H1 (cell line): ENCODE results near the gene SFRP5. TPM values are rescaled to one million over a fixed set of nuclear protein-coding genes. Genes with fewer than 3 reads are reported as not detected.

Experiments
- CTCF ChIA-PET: fragments of 300-600 bp; sonication (Branson Sonifier 250); formaldehyde crosslinking; loops from one replicate; lab custom pipeline; 2021; ENCODE audit not compliant: partially characterized antibody; lab: Charles Lee
- POLR2A ChIA-PET: fragments of 300-600 bp; sonication (Branson Sonifier 250); formaldehyde crosslinking; loops from one replicate; lab custom pipeline; 2021; ENCODE audit warnings: inconsistent platforms; ENCODE audit not compliant: partially characterized antibody; lab: Charles Lee
- DNase-seq, 2 experiments: peaks; one replicate each; pipeline versions ENCODE4 v3.0.0 to v3.0.0-alpha.2; 2010 to 2022; ENCODE audit warnings: low spot score in 2 of 2, low read depth in 1 of 2, mixed read lengths in 1 of 2
- FAIRE-seq: peaks from 2 replicates; lab custom pipeline; 2011; peaks lifted over from hg19 to GRCh38; lab: Jason Lieb, UNC
- H2AFZ ChIP-seq: 2 replicates; pipeline ENCODE4 v1.8.1; 2012; ENCODE audit warnings: low read length, inconsistent platforms
- H2AK5ac ChIP-seq: 2 replicates; pipeline ENCODE4 v1.6.1; 2013; ENCODE audit warnings: low read depth, low read length
- H2BK120ac ChIP-seq: replicated peaks from 2 replicates; pipeline ENCODE3; 2013; ENCODE audit warnings: low read depth, low read length, inconsistent platforms
- H2BK12ac ChIP-seq: 2 replicates; pipeline ENCODE4 v1.6.1; 2013; ENCODE audit warnings: low read depth, low read length
- H2BK15ac ChIP-seq: 2 replicates; pipeline ENCODE4 v1.6.1; 2013; ENCODE audit warnings: low read length
- H2BK20ac ChIP-seq: 2 replicates; pipeline ENCODE4 v1.6.1; 2013; ENCODE audit warnings: low read length
- H2BK5ac ChIP-seq: 2 replicates; pipeline ENCODE4 v1.6.1; 2013; ENCODE audit warnings: low read depth, low read length
- H3K14ac ChIP-seq: 2 replicates; pipeline ENCODE4 v1.6.1; 2013; ENCODE audit warnings: inconsistent platforms; ENCODE audit not compliant: insufficient read length
- H3K18ac ChIP-seq: 2 replicates; pipeline ENCODE4 v1.6.1; 2013; ENCODE audit warnings: low read length; ENCODE audit errors: extremely low read depth
- H3K23ac ChIP-seq: 2 replicates; pipeline ENCODE4 v1.6.1; 2013; ENCODE audit warnings: inconsistent platforms; ENCODE audit not compliant: insufficient read length
- H3K23me2 ChIP-seq: 2 replicates; pipeline ENCODE4 v1.6.1; 2013; ENCODE audit warnings: low read depth, low read length
- H3K27ac ChIP-seq: 2 replicates; pipeline ENCODE4 v1.6.1; 2011; ENCODE audit warnings: low read depth, low read length, inconsistent platforms
- H3K27me3 ChIP-seq, 4 experiments: replicated peaks in 1 of 4; 1 replicate in 1 of 4; 2 replicates in 3 of 4; pipeline versions ENCODE4 v1.6.1 to v1.8.1; 2011 to 2013; ENCODE audit warnings: low read length in 3 of 4, mild to moderate bottlenecking in 3 of 4, inconsistent platforms in 2 of 4, mixed read lengths in 2 of 4, moderate library complexity in 1 of 4; ENCODE audit not compliant: control insufficient read depth in 3 of 4, insufficient read depth in 3 of 4; ENCODE audit errors: extremely low read depth in 1 of 4
- H3K36me3 ChIP-seq, 4 experiments: 2 replicates each; pipeline versions ENCODE4 v1.6.1 to v1.8.1; 2011 to 2013; ENCODE audit warnings: mild to moderate bottlenecking in 4 of 4, low read length in 3 of 4, moderate library complexity in 2 of 4, control low read depth in 1 of 4, inconsistent platforms in 1 of 4; ENCODE audit not compliant: insufficient read depth in 4 of 4, control insufficient read depth in 2 of 4
- H3K4ac ChIP-seq: replicated peaks from 2 replicates; pipeline ENCODE3; 2013; ENCODE audit warnings: low read length, low read depth, mixed read lengths, inconsistent platforms; ENCODE audit not compliant: insufficient read length
- H3K4me1 ChIP-seq, 4 experiments: replicated peaks in 1 of 4; 1 replicate in 1 of 4; 2 replicates in 3 of 4; pipeline versions ENCODE4 v1.6.1 to v1.8.1; 2011 to 2013; ENCODE audit warnings: low read length in 3 of 4, inconsistent platforms in 2 of 4, mixed read lengths in 1 of 4; ENCODE audit not compliant: insufficient read depth in 4 of 4, control insufficient read depth in 3 of 4
- H3K4me2 ChIP-seq, 2 experiments: 2 replicates each; pipeline versions ENCODE4 v1.6.1 to v1.8.1; 2011 to 2013; ENCODE audit warnings: low read depth in 2 of 2, low read length in 2 of 2, control low read depth in 1 of 2, inconsistent platforms in 1 of 2, mild to moderate bottlenecking in 1 of 2; ENCODE audit not compliant: insufficient read depth in 1 of 2
- H3K4me3 ChIP-seq, 4 experiments: fragments of 200-600, 300-600 bp in 1 of 4; sonication (generic), shearing (Covaris generic), sonication (Bioruptor Twin) in 1 of 4; 2 replicates each; pipeline versions ENCODE4 v1.5.1 to v1.8.1; 2011 to 2016; ENCODE audit warnings: low read length in 4 of 4, low read depth in 3 of 4, control low read depth in 2 of 4, inconsistent platforms in 2 of 4, mild to moderate bottlenecking in 2 of 4, mixed read lengths in 1 of 4, moderate library complexity in 1 of 4; ENCODE audit not compliant: insufficient read depth in 2 of 4; ENCODE audit errors: extremely low read depth in 1 of 4
- H3K56ac ChIP-seq: replicated peaks from 2 replicates; pipeline ENCODE3; 2013; ENCODE audit warnings: low read depth, mild to moderate bottlenecking, mixed read lengths, low read length, inconsistent platforms; ENCODE audit not compliant: insufficient read length
- H3K79me1 ChIP-seq: 2 replicates; pipeline ENCODE4 v1.6.1; 2013; ENCODE audit warnings: low read depth, low read length, control low read depth
- H3K79me2 ChIP-seq, 2 experiments: 2 replicates each; pipeline versions ENCODE4 v1.6.1 to v1.8.1; 2012 to 2013; ENCODE audit warnings: low read length in 2 of 2, mild to moderate bottlenecking in 2 of 2, inconsistent platforms in 1 of 2; ENCODE audit not compliant: insufficient read depth in 2 of 2, control insufficient read depth in 1 of 2
- H3K9ac ChIP-seq, 4 experiments: replicated peaks in 1 of 4; 1 replicate in 1 of 4; 2 replicates in 3 of 4; pipeline versions ENCODE4 v1.6.1 to v1.8.1; 2011 to 2013; ENCODE audit warnings: low read depth in 3 of 4, low read length in 3 of 4, control low read depth in 2 of 4, mild to moderate bottlenecking in 2 of 4, moderate library complexity in 2 of 4, inconsistent platforms in 1 of 4; ENCODE audit errors: extremely low read depth in 1 of 4
- H3K9me3 ChIP-seq, 2 experiments: 2 replicates each; pipeline versions ENCODE4 v1.6.1 to v1.8.1; 2012 to 2013; ENCODE audit warnings: mild to moderate bottlenecking in 2 of 2, moderate library complexity in 2 of 2, control low read depth in 1 of 2, inconsistent platforms in 1 of 2, low read depth in 1 of 2, low read length in 1 of 2, mixed read lengths in 1 of 2; ENCODE audit not compliant: insufficient read depth in 2 of 2
- H4K20me1 ChIP-seq, 2 experiments: replicated peaks in 1 of 2; 2 replicates each; pipeline versions ENCODE3 to v1.8.1; 2011 to 2013; ENCODE audit warnings: inconsistent platforms in 2 of 2, low read length in 2 of 2, mild to moderate bottlenecking in 1 of 2; ENCODE audit not compliant: insufficient read depth in 2 of 2, control insufficient read depth in 1 of 2
- H4K5ac ChIP-seq: 2 replicates; pipeline ENCODE4 v1.6.1; 2013; ENCODE audit warnings: low read length, low read depth, mixed read lengths, inconsistent platforms; ENCODE audit not compliant: insufficient read length
- H4K8ac ChIP-seq: 2 replicates; pipeline ENCODE4 v1.8.0; 2013; ENCODE audit warnings: mild to moderate bottlenecking, moderate library complexity, low read length, inconsistent platforms; ENCODE audit not compliant: insufficient read depth; ENCODE audit errors: extremely low read depth
- H4K91ac ChIP-seq: replicated peaks from 2 replicates; pipeline ENCODE3; 2013; ENCODE audit warnings: low read length, mixed read lengths, inconsistent platforms; ENCODE audit not compliant: insufficient read length
- ATF2 ChIP-seq: IDR thresholded peaks from 2 replicates; pipeline ENCODE4 v1.6.1; 2012; ENCODE audit warnings: low read length, inconsistent platforms
- CREB1 ChIP-seq: IDR thresholded peaks from 2 replicates; pipeline ENCODE4 v1.6.1; 2012; ENCODE audit warnings: inconsistent platforms
- E2F6 ChIP-seq: IDR thresholded peaks from 2 replicates; pipeline ENCODE4 v1.6.1; 2012; ENCODE audit warnings: inconsistent platforms
- EGR1 ChIP-seq: IDR thresholded peaks from 2 replicates; pipeline ENCODE4 v1.6.1; 2011; ENCODE audit warnings: low read depth, low read length, borderline replicate concordance
- EZH2 ChIP-seq: fragments of 200-600 bp; sonication (generic); IDR thresholded peaks from 2 replicates; pipeline ENCODE4 v1.7.1; 2012; ENCODE audit warnings: low read depth, mild to moderate bottlenecking, moderate library complexity, low read length, inconsistent platforms; ENCODE audit not compliant: severe bottlenecking
- JUN ChIP-seq: IDR thresholded peaks from 2 replicates; pipeline ENCODE4 v1.6.1; 2011; ENCODE audit warnings: low read depth, mild to moderate bottlenecking, improper control_type of control experiment, low read length
- POLR2A ChIP-seq, 2 experiments: IDR thresholded peaks; 1 replicate in 1 of 2; 2 replicates in 1 of 2; pipeline ENCODE4 v1.6.1; 2011; ENCODE audit warnings: low read depth in 2 of 2, low read length in 2 of 2, mild to moderate bottlenecking in 2 of 2; ENCODE audit errors: control extremely low read depth in 1 of 2
- POLR2AphosphoS5 ChIP-seq: IDR thresholded peaks from 2 replicates; pipeline ENCODE4 v1.6.1; 2011; ENCODE audit warnings: low read depth, low read length
- RFX5 ChIP-seq: IDR thresholded peaks from 2 replicates; pipeline ENCODE4 v1.6.1; 2011; ENCODE audit warnings: low read depth, low read length, improper control_type of control experiment, borderline replicate concordance
- SP4 ChIP-seq: IDR thresholded peaks from 2 replicates; pipeline ENCODE4 v1.6.1; 2012; ENCODE audit warnings: low read length, inconsistent platforms
- TBP ChIP-seq: IDR thresholded peaks from 2 replicates; pipeline ENCODE4 v1.6.1; 2011; ENCODE audit warnings: low read depth, low read length, improper control_type of control experiment
- YY1 ChIP-seq: IDR thresholded peaks from 2 replicates; pipeline ENCODE4 v1.6.1; 2011; ENCODE audit warnings: low read depth, mild to moderate bottlenecking, low read length
- WGBS, 2 experiments: shearing (Covaris generic) in 1 of 2; methylation state at CpG; one replicate each; pipeline versions ENCODE4 v1.1.6 to v1.1.7; 2013 to 2015; ENCODE audit warnings: low lambda C conversion rate in 2 of 2, mixed read lengths in 2 of 2, inconsistent platforms in 1 of 2, low coverage in 1 of 2, missing lambda C conversion rate in 1 of 2; ENCODE audit not compliant: insufficient replicate concordance in 2 of 2, insufficient coverage in 1 of 2, insufficient read length in 1 of 2; ENCODE audit errors: extremely low coverage in 1 of 2, missing lambda C conversion rate in 1 of 2; 5-methylcytosine and 5-hydroxymethylcytosine counted together
- polyA plus RNA-seq, 7 experiments: library from polyadenylated mRNA; depleted of rRNA in 3 of 7; stranded (reverse) in 5 of 7; unstranded in 2 of 7; fragments of >200 nt in 5 of 7; fragments of 200-250 nt in 2 of 7; gene quantifications; 1 replicate in 5 of 7; 2 replicates in 1 of 7; 4 replicates in 1 of 7; pipeline versions ENCODE4 v1.2.1 to v1.2.3, GENCODE V29; 2011 to 2013; ENCODE audit warnings: missing spikeins in 2 of 7, mixed read lengths in 2 of 7
- total RNA-seq: library from RNA; stranded (reverse); fragmentation: NEBNext Ultra II Directional; extraction: Animal tissue kit (Norgen Biotek cat#: 25700); gene quantifications from 2 replicates; pipeline ENCODE4 v1.2.1, GENCODE V29; 2021

SFRP5 gene
- total and polyA plus RNA-seq, 2 of the 8 experiments (the other 6 are each of a cell fraction or from before 2014, with no cell fraction given): 3.9 to 5.9 TPM

DNA sequence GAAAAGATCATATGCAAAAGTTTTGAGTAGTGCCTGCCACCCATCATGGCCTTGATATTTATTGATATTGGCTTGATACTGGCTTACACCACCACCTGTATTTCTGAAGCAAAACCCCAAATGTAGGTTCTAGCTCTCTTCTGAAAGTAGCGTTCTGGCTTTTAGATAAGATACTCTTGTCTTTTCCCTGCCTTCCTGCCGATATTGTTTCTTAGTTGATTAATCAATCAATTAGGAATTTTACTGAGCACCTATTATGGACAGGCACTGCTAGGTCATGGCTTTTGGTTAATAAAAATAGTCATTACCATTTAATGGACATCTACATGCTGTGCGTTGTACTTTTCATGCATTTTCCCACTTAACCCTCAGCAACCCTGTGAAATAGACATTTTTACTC is 7.9 kb downstream of the SFRP5 start:
- ChIA-PET CTCF (interaction anchor here (0.9 to 8.5 kb wide), 9 partner anchors 8 to 107 kb away, joined by 3 to 77 read pairs (median 4); partner anchors contain the start of gene SFRP5), POLR2A (interaction anchor here (0.9 to 4.9 kb wide), 5 partner anchors 7 to 110 kb away, joined by 3 to 30 read pairs (median 6); partner anchors contain the start of genes SFRP5 and ZFYVE27)
- Histone ChIP-seq H3K23me2 (no peaks in the 10 kb centered on the region), H3K79me1 (no peaks in the 10 kb centered on the region), H4K8ac (no peak overlapping the region), H3K18ac (no peak overlapping the region), H4K5ac (no peak overlapping the region), H2AFZ (no peak overlapping the region), H3K14ac (no peak overlapping the region), H4K91ac (no peak overlapping the region), H3K56ac (no peak overlapping the region), H2BK12ac (no peak overlapping the region), H2BK20ac (no peak overlapping the region), H2BK120ac (no peak overlapping the region), H3K36me3 (peaks cover 0 to 6% (median 0%) of the 10 kb centered on the region in 4 experiments; a peak in 3 of 8 replicates), H2BK5ac (no peak overlapping the region), H4K20me1 (peaks cover 0 to 1% of the 10 kb centered on the region in 2 experiments), H3K27me3 (peaks cover 0 to 4% (median under 1%) of the 10 kb centered on the region in 4 experiments; a peak in 3 of 7 replicates), H3K27ac (no peak overlapping the region), H3K4ac (no peak overlapping the region), H3K4me2 (no peak overlapping the region), H3K4me3 (no peak overlapping the region), H3K4me1 (peaks cover 0 to 14% (median 7%) of the 10 kb centered on the region in 4 experiments; a peak in 6 of 7 replicates), H2BK15ac (no peak overlapping the region), H3K79me2 (no peaks in the 10 kb centered on the region), H2AK5ac (no peak overlapping the region), H3K9me3 (no peaks in the 10 kb centered on the region), H3K23ac (no peak overlapping the region), H3K9ac (no peak overlapping the region)
- DNase-seq (no peak), FAIRE-seq (no peak)
- WGBS, 2 experiments: 91% methylated on average over 3 of the region's 3 CpGs; no CpG with 5 or more reads in 1 of the 2 experiments
- no peak for TF ChIP-seq JUN
- no peak for TF ChIP-seq POLR2A (IDR thresholded peaks at IDR 0.05; ENCODE audit: control extremely low read depth in 1 of 2, low read depth in 2 of 2, low read length in 2 of 2)
- no peak for TF ChIP-seq CREB1
- no peak for TF ChIP-seq EGR1
- no peak for TF ChIP-seq YY1
- TF ChIP-seq ATF2: no peak
- TF ChIP-seq POLR2AphosphoS5: no peak
- TF ChIP-seq EZH2: no peak
- no peak for TF ChIP-seq SP4
- TF ChIP-seq TBP: no peak
- TF ChIP-seq RFX5: no peak
- no peak for TF ChIP-seq E2F6
